HepG2 (cell line): ENCODE data around the gene HOTAIR. TPM values are rescaled to one million over a fixed set of nuclear protein-coding genes. Genes with fewer than 3 reads are reported as not detected.

ENCODE experiments used
- ATAC-seq: fragments of 200-7000 bp; cut with Tn5 transposase; 3 replicates; pipeline ENCODE4 v1.9.1; 2020; ENCODE audit warnings: mild to moderate bottlenecking, moderate library complexity
- BruUV-seq: library from RNA; stranded (reverse); fragments of 400-500 nt; replicated peaks from 2 replicates; lab custom pipeline; 2021; lab: Mats Ljungman, UMichigan
- CTCF ChIA-PET: fragments of 300-600 bp; formaldehyde crosslinking; extraction: SDS; loops from one replicate; lab custom pipeline; 2021; ENCODE audit warnings: low total read pairs, inconsistent platforms, low intra/inter-chr PET ratio; lab: Yijun Ruan, JAX
- POLR2A ChIA-PET: fragments of 350-600 bp; sonication (Branson Sonifier 250); formaldehyde crosslinking; loops from one replicate; lab custom pipeline; 2020; ENCODE audit warnings: antibody characterized with exemption, inconsistent platforms; lab: Yijun Ruan, JAX
- DNase-seq: peaks from one replicate; pipeline ENCODE4 v3.0.0-alpha.2; 2015; ENCODE audit warnings: low spot score
- FAIRE-seq: peaks from 3 replicates; lab custom pipeline; 2011; peaks lifted over from hg19 to GRCh38; lab: Jason Lieb, UNC
- H2AFZ ChIP-seq: one replicate; pipeline ENCODE4 v1.6.1; 2011; ENCODE audit warnings: low read length, inconsistent platforms
- H3K27ac ChIP-seq: fragments of 300-600 bp; 3 replicates; pipeline ENCODE4 v1.8.0; 2011; ENCODE audit warnings: mixed run types, mild to moderate bottlenecking, mixed read lengths, low read length, inconsistent platforms; ENCODE audit not compliant: insufficient read depth; ENCODE audit errors: extremely low read length
- H3K27me3 ChIP-seq, 2 experiments: fragments of 200-600 bp in 1 of 2; 2 replicates in 1 of 2; 3 replicates in 1 of 2; pipeline versions ENCODE4 v1.6.0 to v1.8.0; 2011; ENCODE audit warnings: low read length in 2 of 2, mild to moderate bottlenecking in 2 of 2, moderate library complexity in 2 of 2, inconsistent platforms in 1 of 2; ENCODE audit not compliant: insufficient read depth in 2 of 2, control insufficient read depth in 1 of 2
- H3K36me3 ChIP-seq, 2 experiments: fragments of 200-600 bp in 1 of 2; replicated peaks in 1 of 2; 2 replicates in 1 of 2; 3 replicates in 1 of 2; pipeline versions ENCODE4 v1.5.1 to v1.8.0; 2011; ENCODE audit warnings: low read length in 2 of 2, inconsistent platforms in 1 of 2; ENCODE audit not compliant: insufficient read depth in 2 of 2, control insufficient read depth in 1 of 2
- H3K4me1 ChIP-seq: 2 replicates; pipeline ENCODE4 v1.5.1; 2012; ENCODE audit warnings: low read length, inconsistent platforms; ENCODE audit not compliant: insufficient read depth
- H3K4me2 ChIP-seq: 2 replicates; pipeline ENCODE4 v1.6.0; 2011; ENCODE audit warnings: low read depth, low read length, inconsistent platforms
- H3K4me3 ChIP-seq, 3 experiments: fragments of 200-600 bp in 1 of 3; sonication (generic), shearing (Covaris generic) in 1 of 3; replicated peaks in 1 of 3; 2 replicates each; pipeline ENCODE4 v1.5.1; 2011 to 2016; ENCODE audit warnings: low read length in 3 of 3, inconsistent platforms in 2 of 3, low read depth in 2 of 3, mild to moderate bottlenecking in 2 of 3, control low read depth in 1 of 3, mixed read lengths in 1 of 3; ENCODE audit not compliant: insufficient read depth in 1 of 3
- H3K79me2 ChIP-seq: one replicate; pipeline ENCODE4 v1.6.1; 2011; ENCODE audit warnings: low read length, inconsistent platforms; ENCODE audit not compliant: insufficient read depth
- H3K9ac ChIP-seq: 2 replicates; pipeline ENCODE4 v1.6.0; 2011; ENCODE audit warnings: mild to moderate bottlenecking, low read depth, low read length, inconsistent platforms; ENCODE audit not compliant: insufficient read depth
- H3K9me3 ChIP-seq: 2 replicates; pipeline ENCODE4 v1.5.1; 2012; ENCODE audit warnings: mild to moderate bottlenecking, low read length
- H4K20me1 ChIP-seq: 2 replicates; pipeline ENCODE4 v1.6.0; 2011; ENCODE audit warnings: inconsistent platforms, mild to moderate bottlenecking, low read length, moderate library complexity; ENCODE audit not compliant: insufficient read depth
- BCL3 ChIP-seq: sonication (generic); formaldehyde crosslinking; IDR thresholded peaks from 2 replicates; pipeline ENCODE4 v1.5.1; 2020; ENCODE audit warnings: mild to moderate bottlenecking, missing genetic modification reagents, moderate library complexity
- E2F5 ChIP-seq: sonication (generic); formaldehyde crosslinking; conservative IDR thresholded peaks from 2 replicates; pipeline ENCODE4 v1.4.0; 2020; ENCODE audit warnings: missing genetic modification reagents
- ERF ChIP-seq: IDR thresholded peaks from 2 replicates; pipeline ENCODE4 v1.6.1; 2018; ENCODE audit warnings: missing biosample characterization, missing genetic modification reagents
- ESRRA ChIP-seq: sonication (generic); formaldehyde crosslinking; IDR thresholded peaks from 2 replicates; pipeline ENCODE4 v1.5.1; 2020; ENCODE audit warnings: mild to moderate bottlenecking, low read depth, missing genetic modification reagents
- HOXA3 ChIP-seq: sonication (generic); formaldehyde crosslinking; IDR thresholded peaks from 2 replicates; pipeline ENCODE4 v1.5.0; 2020; ENCODE audit warnings: missing genetic modification reagents
- MTF2 ChIP-seq: sonication (generic); formaldehyde crosslinking; IDR thresholded peaks from 2 replicates; pipeline ENCODE4 v1.5.0; 2020; ENCODE audit warnings: missing genetic modification reagents, borderline replicate concordance
- NFATC3 ChIP-seq: sonication (generic); formaldehyde crosslinking; IDR thresholded peaks from 2 replicates; pipeline ENCODE4 v1.5.1; 2020; ENCODE audit warnings: mild to moderate bottlenecking, missing genetic modification reagents
- TFE3 ChIP-seq: IDR thresholded peaks from 2 replicates; pipeline ENCODE4 v1.6.1; 2016
- THAP11 ChIP-seq: IDR thresholded peaks from 2 replicates; pipeline ENCODE4 v1.6.1; 2016; ENCODE audit warnings: missing biosample characterization, missing genetic modification reagents
- ZNF329 ChIP-seq: sonication (generic); formaldehyde crosslinking; IDR thresholded peaks from 2 replicates; pipeline ENCODE4 v1.9.0; 2021; ENCODE audit warnings: low read depth, mild to moderate bottlenecking, missing genetic modification reagents
- ZNF615 ChIP-seq: sonication (generic); formaldehyde crosslinking; IDR thresholded peaks from 2 replicates; pipeline ENCODE4 v1.5.0; 2020; ENCODE audit warnings: mild to moderate bottlenecking, missing genetic modification reagents, borderline replicate concordance
- ZNF784 ChIP-seq: sonication (generic); formaldehyde crosslinking; IDR thresholded peaks from 2 replicates; pipeline ENCODE4 v1.5.1; 2020; ENCODE audit warnings: missing genetic modification reagents, mild to moderate bottlenecking, borderline replicate concordance
- WGBS: methylation state at CpG from one replicate; pipeline ENCODE4 v1.1.6; 2017; ENCODE audit warnings: low lambda C conversion rate; 5-methylcytosine and 5-hydroxymethylcytosine counted together
- in situ Hi-C: cut with HindIII; loops from 2 replicates; pipeline ENCODE4 v1.10.0; 2017; ENCODE audit warnings: low pct_unique_long_range_greater_than_20kb; ENCODE audit not compliant: extremely low pct_ligation_motif_present
- intact Hi-C: fragments of 100-400 bp; cut with micrococcal nuclease; formaldehyde crosslinking; loops from one replicate; pipeline ENCODE4 v1.10.0; 2022; ENCODE audit not compliant: unreplicated experiment
- polyA plus RNA-seq, 8 experiments: library from polyadenylated mRNA; depleted of rRNA in 3 of 8; stranded (reverse) in 7 of 8; unstranded in 1 of 8; fragments of >200 nt; fragmentation: Illumina TruSeq in 4 of 8; extraction: Trizol in 4 of 8; gene quantifications; 2 replicates each; pipeline versions ENCODE4 v1.2.1 to v1.2.3, GENCODE V29; 2011 to 2016; ENCODE audit warnings: low read depth in 4 of 8, missing spikeins in 1 of 8, mixed read lengths in 1 of 8; ENCODE audit not compliant: insufficient read depth in 1 of 8
- total RNA-seq, 5 experiments: library from RNA; depleted of rRNA; stranded (reverse); fragments of >200 nt; fragmentation: Illumina TruSeq; extraction: Trizol; gene quantifications; 2 replicates each; pipeline ENCODE4 v1.2.3, GENCODE V29; 2016; ENCODE audit warnings: low read depth in 1 of 5
- TF ChIP-seq, protein P1 (sequence below): sonication (generic); formaldehyde crosslinking; IDR thresholded peaks from 2 replicates; pipeline ENCODE4 v1.5.1; 2020; ENCODE audit warnings: mild to moderate bottlenecking, moderate library complexity, missing genetic modification reagents

Gene HOTAIR
- total and polyA plus RNA-seq, 2 of the 13 experiments (the other 11 are each of a cell fraction or from before 2014, with no cell fraction given), result not detected

GRCh38 chr12:53993162-53994008, 18.6 kb upstream of the HOTAIR start:
- FAIRE-seq, result no peak
- WGBS, result 80% methylated on average over 17 of the region's 18 CpGs
- TF ChIP-seq TFE3 (CRISPR knock-in tag) (no peak), ESRRA (CRISPR knock-in tag) (no peak), BCL3 (CRISPR knock-in tag) (no peak), THAP11 (CRISPR knock-in tag) (no peak), HOXA3 (no peak), ZNF329 (CRISPR knock-in tag) (no peak), MTF2 (CRISPR knock-in tag) (no peak), ERF (no peak), ZNF784 (CRISPR knock-in tag) (no peak), ZNF615 (CRISPR knock-in tag) (no peak), E2F5 (CRISPR knock-in tag) (no peak), NFATC3 (no peak)
- TF ChIP-seq, protein P1, sequence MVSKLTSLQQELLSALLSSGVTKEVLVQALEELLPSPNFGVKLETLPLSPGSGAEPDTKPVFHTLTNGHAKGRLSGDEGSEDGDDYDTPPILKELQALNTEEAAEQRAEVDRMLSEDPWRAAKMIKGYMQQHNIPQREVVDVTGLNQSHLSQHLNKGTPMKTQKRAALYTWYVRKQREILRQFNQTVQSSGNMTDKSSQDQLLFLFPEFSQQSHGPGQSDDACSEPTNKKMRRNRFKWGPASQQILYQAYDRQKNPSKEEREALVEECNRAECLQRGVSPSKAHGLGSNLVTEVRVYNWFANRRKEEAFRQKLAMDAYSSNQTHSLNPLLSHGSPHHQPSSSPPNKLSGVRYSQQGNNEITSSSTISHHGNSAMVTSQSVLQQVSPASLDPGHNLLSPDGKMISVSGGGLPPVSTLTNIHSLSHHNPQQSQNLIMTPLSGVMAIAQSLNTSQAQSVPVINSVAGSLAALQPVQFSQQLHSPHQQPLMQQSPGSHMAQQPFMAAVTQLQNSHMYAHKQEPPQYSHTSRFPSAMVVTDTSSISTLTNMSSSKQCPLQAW (CRISPR knock-in tag), result no peak

More at GRCh38 chr12:53993162-53994008, 18.6 kb upstream of the HOTAIR start:
- CTCF ChIA-PET, result no interaction called here
- Histone ChIP-seq H3K27me3 (peaks cover 10 to 56% of the 10 kb centered on the region in 2 experiments), H3K4me1 (peaks cover 39% of the 10 kb centered on the region), H3K36me3 (no peaks in the 10 kb centered on the region), H3K4me2 (no peak overlapping the region), H3K79me2 (no peaks in the 10 kb centered on the region), H3K4me3 (no peak overlapping the region), H2AFZ (no peak overlapping the region), H3K9ac (no peak overlapping the region), H4K20me1 (no peaks in the 10 kb centered on the region), H3K27ac (no peak overlapping the region), H3K9me3 (no peaks in the 10 kb centered on the region)
- intact Hi-C loops, result no loop called here
- BruUV-seq, result no TSS peak
- no peak for ATAC-seq
- in situ Hi-C loops, result loop anchor here (10.0 kb wide), 1 partner anchor 381 kb away; no protein-coding TSS in a partner anchor
- POLR2A ChIA-PET, result no interaction called here
- DNase-seq, result no peak
